K562 (cell line): ENCODE results near the gene RACGAP1. TPM values are rescaled to one million over a fixed set of nuclear protein-coding genes. Genes with fewer than 3 reads are reported as not detected.

Experiments
- HNRNPLL ChIP-seq: fragments of 200-400 bp; formaldehyde crosslinking; IDR thresholded peaks from 2 replicates; pipeline ENCODE4 v1.6.1; 2017; ENCODE audit warnings: low read length, low read depth, mild to moderate bottlenecking; ENCODE audit not compliant: poor library complexity, severe bottlenecking
- IRF2 ChIP-seq: sonication (generic); formaldehyde crosslinking; IDR thresholded peaks from 2 replicates; pipeline ENCODE4 v1.8.1; 2022; ENCODE audit warnings: mild to moderate bottlenecking, missing genetic modification reagents
- ZBTB17 ChIP-seq: fragments of 450-650 bp; formaldehyde crosslinking; IDR thresholded peaks from 2 replicates; pipeline ENCODE4 v1.4.0; 2020; ENCODE audit warnings: mild to moderate bottlenecking
- ZNF274 ChIP-seq: IDR thresholded peaks from 2 replicates; pipeline ENCODE4 v1.6.1; 2011; ENCODE audit warnings: low read depth, mild to moderate bottlenecking, low read length, moderate library complexity, borderline replicate concordance
- ZNF589 ChIP-seq: fragments of 200-800 bp; sonication (Bioruptor generic); IDR thresholded peaks from 2 replicates; pipeline ENCODE4 v1.6.1; 2016; ENCODE audit warnings: low read depth, missing genetic modification characterization, missing compliant biosample characterization
- polyA plus RNA-seq, 8 experiments: library from polyadenylated mRNA; depleted of rRNA in 4 of 8; stranded (reverse) in 5 of 8; unstranded in 3 of 8; fragments of >200 nt; fragmentation: Nextera tagmentation in 2 of 8; fragmentation: Illumina TruSeq in 1 of 8; extraction: Ambion mirVana in 2 of 8; extraction: Trizol in 1 of 8; gene quantifications; 2 replicates each; pipeline versions ENCODE4 v1.2.1 to v1.2.3, GENCODE V29; 2011 to 2014; ENCODE audit warnings: inconsistent platforms in 1 of 8, missing spikeins in 1 of 8
- total RNA-seq, 7 experiments: library from RNA; depleted of rRNA in 6 of 7; stranded (reverse); fragments of >200 nt in 6 of 7; fragmentation: Illumina TruSeq in 2 of 7; extraction: Trizol in 2 of 7; gene quantifications; 2 replicates each; pipeline versions ENCODE4 v1.2.1 to v1.2.3, GENCODE V29; 2011 to 2021; ENCODE audit warnings: low replicate concordance in 1 of 7
- TF ChIP-seq, protein P1 (sequence below): fragments of 200-600 bp; sonication (generic); IDR thresholded peaks from one replicate; pipeline ENCODE4 v1.6.1; 2012; ENCODE audit warnings: mild to moderate bottlenecking, low read depth, low read length, inconsistent platforms
- TF ChIP-seq, protein P2 (sequence below): sonication (generic); formaldehyde crosslinking; IDR thresholded peaks from 2 replicates; pipeline ENCODE4 v1.8.0; 2022; ENCODE audit warnings: mild to moderate bottlenecking, missing genetic modification reagents
- TF ChIP-seq, protein P3 (sequence below): fragments of 250-450 bp; sonication (Bioruptor Pico); IDR thresholded peaks from 2 replicates; pipeline ENCODE4 v1.4.0; 2020
- TF ChIP-seq, protein P4 (sequence below), 2 experiments: fragments of 450-650 bp; conservative IDR thresholded peaks; 2 replicates each; pipeline ENCODE4 v1.6.1; 2017; ENCODE audit warnings: mild to moderate bottlenecking in 2 of 2, moderate library complexity in 2 of 2
- TF ChIP-seq, protein P5 (sequence below): sonication (generic); formaldehyde crosslinking; IDR thresholded peaks from 2 replicates; pipeline ENCODE4 v1.9.0; 2022; ENCODE audit warnings: mild to moderate bottlenecking, missing genetic modification reagents

Gene RACGAP1
- total and polyA plus RNA-seq, 9 of the 15 experiments (the other 6 are each of a cell fraction or from before 2014, with no cell fraction given) = 56.4 to 92.9 (median 71.8) TPM

DNA sequence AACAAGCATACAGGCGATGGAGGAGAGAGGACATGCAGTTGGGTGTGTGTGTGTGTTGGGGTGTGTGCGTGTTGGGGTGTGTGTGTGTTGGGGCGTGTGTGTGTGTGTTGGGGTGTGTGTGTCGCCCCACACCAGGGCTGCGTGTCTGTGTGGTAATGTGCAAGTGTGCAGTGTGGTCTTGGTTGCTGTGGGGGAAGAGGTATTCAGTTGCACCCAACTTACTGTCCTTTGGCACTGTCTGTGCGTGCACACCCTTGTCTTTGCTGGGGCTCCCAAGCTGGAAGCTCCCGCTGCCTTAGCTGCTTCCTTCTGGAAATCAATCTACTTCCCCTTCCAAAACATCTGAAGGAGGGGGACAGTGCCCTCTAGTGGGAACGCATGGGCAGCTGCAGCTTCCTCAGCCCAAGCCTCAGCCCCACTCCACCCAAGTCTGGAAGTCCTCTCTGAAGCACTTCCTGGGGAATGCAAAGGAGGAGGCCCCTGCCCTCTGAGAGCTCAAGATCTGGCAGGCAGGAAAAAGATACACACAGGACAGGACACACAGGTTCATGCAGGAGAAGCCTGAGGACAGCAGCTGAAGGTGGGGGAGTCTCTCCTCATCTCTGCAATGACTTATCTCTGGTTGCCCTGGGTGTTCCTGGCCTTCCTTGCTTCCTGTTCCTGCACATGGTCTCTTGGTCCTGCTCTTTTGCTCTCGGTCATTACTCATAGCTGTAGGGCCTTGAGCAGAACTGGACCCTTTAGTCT is 45.2 kb upstream of the RACGAP1 start (continued):
- TF ChIP-seq, protein P1, sequence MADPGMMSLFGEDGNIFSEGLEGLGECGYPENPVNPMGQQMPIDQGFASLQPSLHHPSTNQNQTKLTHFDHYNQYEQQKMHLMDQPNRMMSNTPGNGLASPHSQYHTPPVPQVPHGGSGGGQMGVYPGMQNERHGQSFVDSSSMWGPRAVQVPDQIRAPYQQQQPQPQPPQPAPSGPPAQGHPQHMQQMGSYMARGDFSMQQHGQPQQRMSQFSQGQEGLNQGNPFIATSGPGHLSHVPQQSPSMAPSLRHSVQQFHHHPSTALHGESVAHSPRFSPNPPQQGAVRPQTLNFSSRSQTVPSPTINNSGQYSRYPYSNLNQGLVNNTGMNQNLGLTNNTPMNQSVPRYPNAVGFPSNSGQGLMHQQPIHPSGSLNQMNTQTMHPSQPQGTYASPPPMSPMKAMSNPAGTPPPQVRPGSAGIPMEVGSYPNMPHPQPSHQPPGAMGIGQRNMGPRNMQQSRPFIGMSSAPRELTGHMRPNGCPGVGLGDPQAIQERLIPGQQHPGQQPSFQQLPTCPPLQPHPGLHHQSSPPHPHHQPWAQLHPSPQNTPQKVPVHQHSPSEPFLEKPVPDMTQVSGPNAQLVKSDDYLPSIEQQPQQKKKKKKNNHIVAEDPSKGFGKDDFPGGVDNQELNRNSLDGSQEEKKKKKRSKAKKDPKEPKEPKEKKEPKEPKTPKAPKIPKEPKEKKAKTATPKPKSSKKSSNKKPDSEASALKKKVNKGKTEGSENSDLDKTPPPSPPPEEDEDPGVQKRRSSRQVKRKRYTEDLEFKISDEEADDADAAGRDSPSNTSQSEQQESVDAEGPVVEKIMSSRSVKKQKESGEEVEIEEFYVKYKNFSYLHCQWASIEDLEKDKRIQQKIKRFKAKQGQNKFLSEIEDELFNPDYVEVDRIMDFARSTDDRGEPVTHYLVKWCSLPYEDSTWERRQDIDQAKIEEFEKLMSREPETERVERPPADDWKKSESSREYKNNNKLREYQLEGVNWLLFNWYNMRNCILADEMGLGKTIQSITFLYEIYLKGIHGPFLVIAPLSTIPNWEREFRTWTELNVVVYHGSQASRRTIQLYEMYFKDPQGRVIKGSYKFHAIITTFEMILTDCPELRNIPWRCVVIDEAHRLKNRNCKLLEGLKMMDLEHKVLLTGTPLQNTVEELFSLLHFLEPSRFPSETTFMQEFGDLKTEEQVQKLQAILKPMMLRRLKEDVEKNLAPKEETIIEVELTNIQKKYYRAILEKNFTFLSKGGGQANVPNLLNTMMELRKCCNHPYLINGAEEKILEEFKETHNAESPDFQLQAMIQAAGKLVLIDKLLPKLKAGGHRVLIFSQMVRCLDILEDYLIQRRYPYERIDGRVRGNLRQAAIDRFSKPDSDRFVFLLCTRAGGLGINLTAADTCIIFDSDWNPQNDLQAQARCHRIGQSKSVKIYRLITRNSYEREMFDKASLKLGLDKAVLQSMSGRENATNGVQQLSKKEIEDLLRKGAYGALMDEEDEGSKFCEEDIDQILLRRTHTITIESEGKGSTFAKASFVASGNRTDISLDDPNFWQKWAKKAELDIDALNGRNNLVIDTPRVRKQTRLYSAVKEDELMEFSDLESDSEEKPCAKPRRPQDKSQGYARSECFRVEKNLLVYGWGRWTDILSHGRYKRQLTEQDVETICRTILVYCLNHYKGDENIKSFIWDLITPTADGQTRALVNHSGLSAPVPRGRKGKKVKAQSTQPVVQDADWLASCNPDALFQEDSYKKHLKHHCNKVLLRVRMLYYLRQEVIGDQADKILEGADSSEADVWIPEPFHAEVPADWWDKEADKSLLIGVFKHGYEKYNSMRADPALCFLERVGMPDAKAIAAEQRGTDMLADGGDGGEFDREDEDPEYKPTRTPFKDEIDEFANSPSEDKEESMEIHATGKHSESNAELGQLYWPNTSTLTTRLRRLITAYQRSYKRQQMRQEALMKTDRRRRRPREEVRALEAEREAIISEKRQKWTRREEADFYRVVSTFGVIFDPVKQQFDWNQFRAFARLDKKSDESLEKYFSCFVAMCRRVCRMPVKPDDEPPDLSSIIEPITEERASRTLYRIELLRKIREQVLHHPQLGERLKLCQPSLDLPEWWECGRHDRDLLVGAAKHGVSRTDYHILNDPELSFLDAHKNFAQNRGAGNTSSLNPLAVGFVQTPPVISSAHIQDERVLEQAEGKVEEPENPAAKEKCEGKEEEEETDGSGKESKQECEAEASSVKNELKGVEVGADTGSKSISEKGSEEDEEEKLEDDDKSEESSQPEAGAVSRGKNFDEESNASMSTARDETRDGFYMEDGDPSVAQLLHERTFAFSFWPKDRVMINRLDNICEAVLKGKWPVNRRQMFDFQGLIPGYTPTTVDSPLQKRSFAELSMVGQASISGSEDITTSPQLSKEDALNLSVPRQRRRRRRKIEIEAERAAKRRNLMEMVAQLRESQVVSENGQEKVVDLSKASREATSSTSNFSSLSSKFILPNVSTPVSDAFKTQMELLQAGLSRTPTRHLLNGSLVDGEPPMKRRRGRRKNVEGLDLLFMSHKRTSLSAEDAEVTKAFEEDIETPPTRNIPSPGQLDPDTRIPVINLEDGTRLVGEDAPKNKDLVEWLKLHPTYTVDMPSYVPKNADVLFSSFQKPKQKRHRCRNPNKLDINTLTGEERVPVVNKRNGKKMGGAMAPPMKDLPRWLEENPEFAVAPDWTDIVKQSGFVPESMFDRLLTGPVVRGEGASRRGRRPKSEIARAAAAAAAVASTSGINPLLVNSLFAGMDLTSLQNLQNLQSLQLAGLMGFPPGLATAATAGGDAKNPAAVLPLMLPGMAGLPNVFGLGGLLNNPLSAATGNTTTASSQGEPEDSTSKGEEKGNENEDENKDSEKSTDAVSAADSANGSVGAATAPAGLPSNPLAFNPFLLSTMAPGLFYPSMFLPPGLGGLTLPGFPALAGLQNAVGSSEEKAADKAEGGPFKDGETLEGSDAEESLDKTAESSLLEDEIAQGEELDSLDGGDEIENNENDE = no peak
- TF ChIP-seq ZBTB17 (no peak), ZNF274 (no peak), ZNF589 (CRISPR knock-in tag) (no peak), HNRNPLL (no peak), IRF2 (CRISPR knock-in tag) (no peak)
- TF ChIP-seq, protein P2, sequence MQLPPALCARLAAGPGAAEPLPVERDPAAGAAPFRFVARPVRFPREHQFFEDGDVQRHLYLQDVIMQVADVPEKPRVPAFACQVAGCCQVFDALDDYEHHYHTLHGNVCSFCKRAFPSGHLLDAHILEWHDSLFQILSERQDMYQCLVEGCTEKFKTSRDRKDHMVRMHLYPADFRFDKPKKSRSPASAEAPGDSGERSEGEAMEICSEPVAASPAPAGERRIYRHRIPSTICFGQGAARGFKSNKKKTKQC = peak; percentile 91; the same call in 1 of the 2 replicates
- TF ChIP-seq, protein P3, sequence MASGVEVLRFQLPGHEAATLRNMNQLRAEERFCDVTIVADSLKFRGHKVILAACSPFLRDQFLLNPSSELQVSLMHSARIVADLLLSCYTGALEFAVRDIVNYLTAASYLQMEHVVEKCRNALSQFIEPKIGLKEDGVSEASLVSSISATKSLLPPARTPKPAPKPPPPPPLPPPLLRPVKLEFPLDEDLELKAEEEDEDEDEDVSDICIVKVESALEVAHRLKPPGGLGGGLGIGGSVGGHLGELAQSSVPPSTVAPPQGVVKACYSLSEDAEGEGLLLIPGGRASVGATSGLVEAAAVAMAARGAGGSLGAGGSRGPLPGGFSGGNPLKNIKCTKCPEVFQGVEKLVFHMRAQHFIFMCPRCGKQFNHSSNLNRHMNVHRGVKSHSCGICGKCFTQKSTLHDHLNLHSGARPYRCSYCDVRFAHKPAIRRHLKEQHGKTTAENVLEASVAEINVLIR (CRISPR knock-in tag) = no peak
- TF ChIP-seq, protein P4, sequence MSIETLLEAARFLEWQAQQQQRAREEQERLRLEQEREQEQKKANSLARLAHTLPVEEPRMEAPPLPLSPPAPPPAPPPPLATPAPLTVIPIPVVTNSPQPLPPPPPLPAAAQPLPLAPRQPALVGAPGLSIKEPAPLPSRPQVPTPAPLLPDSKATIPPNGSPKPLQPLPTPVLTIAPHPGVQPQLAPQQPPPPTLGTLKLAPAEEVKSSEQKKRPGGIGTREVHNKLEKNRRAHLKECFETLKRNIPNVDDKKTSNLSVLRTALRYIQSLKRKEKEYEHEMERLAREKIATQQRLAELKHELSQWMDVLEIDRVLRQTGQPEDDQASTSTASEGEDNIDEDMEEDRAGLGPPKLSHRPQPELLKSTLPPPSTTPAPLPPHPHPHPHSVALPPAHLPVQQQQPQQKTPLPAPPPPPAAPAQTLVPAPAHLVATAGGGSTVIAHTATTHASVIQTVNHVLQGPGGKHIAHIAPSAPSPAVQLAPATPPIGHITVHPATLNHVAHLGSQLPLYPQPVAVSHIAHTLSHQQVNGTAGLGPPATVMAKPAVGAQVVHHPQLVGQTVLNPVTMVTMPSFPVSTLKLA (conservative IDR thresholded peaks at IDR 0.05) = peak in 1 of 2 experiments; percentile 45; a peak in 2 of 4 replicates
- TF ChIP-seq, protein P5, sequence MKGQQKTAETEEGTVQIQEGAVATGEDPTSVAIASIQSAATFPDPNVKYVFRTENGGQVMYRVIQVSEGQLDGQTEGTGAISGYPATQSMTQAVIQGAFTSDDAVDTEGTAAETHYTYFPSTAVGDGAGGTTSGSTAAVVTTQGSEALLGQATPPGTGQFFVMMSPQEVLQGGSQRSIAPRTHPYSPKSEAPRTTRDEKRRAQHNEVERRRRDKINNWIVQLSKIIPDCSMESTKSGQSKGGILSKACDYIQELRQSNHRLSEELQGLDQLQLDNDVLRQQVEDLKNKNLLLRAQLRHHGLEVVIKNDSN (CRISPR knock-in tag) = peak; percentile 38; the same call in 1 of the 2 replicates
